ENCODE measurements around the gene LASP1NB.
A peak's percentile ranks its signal among the peaks of the same experiment; 100 is the strongest.
"Not testable (repeated sequence)": the region's sequence is repeated elsewhere in the genome, so short reads cannot be mapped to it uniquely, and the experiment has no call there.

Gene LASP1NB

GRCh38 chr17:38896346-38896954 lies 29.0 kb upstream of the LASP1NB start:
- DNase-seq (ENCODE audit: low spot score): no peak

GRCh38 chr17:38897176-38897575 lies 28.2 kb upstream of the LASP1NB start:
- no peak for DNase-seq (ENCODE audit: low spot score)

GRCh38 chr17:38897671-38898290 lies 27.6 kb upstream of the LASP1NB start:
- peak; percentile 71 for DNase-seq (ENCODE audit: low spot score)

GRCh38 chr17:38898291-38898679 lies 27.1 kb upstream of the LASP1NB start:
- no peak for DNase-seq (ENCODE audit: low spot score)

- DNase-seq (ENCODE audit: low spot score): peak; percentile 75
Observed at GRCh38 chr17:38898812-38899348, 26.5 kb upstream of the LASP1NB start.

- DNase-seq (ENCODE audit: low spot score): no peak
Observed at GRCh38 chr17:38899421-38899820, 26.0 kb upstream of the LASP1NB start.

GRCh38 chr17:38900978-38901656 lies 24.3 kb upstream of the LASP1NB start:
- peak; percentile 100 for DNase-seq (ENCODE audit: low spot score)

GRCh38 chr17:38903404-38903803 lies 22.0 kb upstream of the LASP1NB start:
- DNase-seq (ENCODE audit: low spot score): no peak

GRCh38 chr17:38904892-38905291 lies 20.5 kb upstream of the LASP1NB start:
- no peak for DNase-seq (ENCODE audit: low spot score)

- DNase-seq (ENCODE audit: low spot score): no peak
Observed at GRCh38 chr17:38905375-38905774, 20.0 kb upstream of the LASP1NB start.

GRCh38 chr17:38906460-38907228 lies 18.8 kb upstream of the LASP1NB start:
- DNase-seq (ENCODE audit: low spot score): peak; percentile 52

GRCh38 chr17:38907930-38908675 lies 17.3 kb upstream of the LASP1NB start:
- no peak for DNase-seq (ENCODE audit: low spot score)

GRCh38 chr17:38908676-38909181 lies 16.7 kb upstream of the LASP1NB start:
- no peak for DNase-seq (ENCODE audit: low spot score)

GRCh38 chr17:38910325-38910724 lies 15.1 kb upstream of the LASP1NB start:
- no peak for DNase-seq (ENCODE audit: low spot score)

GRCh38 chr17:38911081-38911730 lies 14.2 kb upstream of the LASP1NB start:
- DNase-seq (ENCODE audit: low spot score): no peak

GRCh38 chr17:38911731-38912081 lies 13.7 kb upstream of the LASP1NB start:
- DNase-seq (ENCODE audit: low spot score): not testable (repeated sequence)

GRCh38 chr17:38912221-38912813 lies 13.1 kb upstream of the LASP1NB start:
- no peak for DNase-seq (ENCODE audit: low spot score)

GRCh38 chr17:38914741-38915638 lies 10.4 kb upstream of the LASP1NB start:
- DNase-seq (ENCODE audit: low spot score): no peak

- no peak for DNase-seq (ENCODE audit: low spot score)
Observed at GRCh38 chr17:38915639-38915995, 9.8 kb upstream of the LASP1NB start.
